Neural cell (in vitro differentiated cells): ENCODE data around the gene JADE2. TPM values are rescaled to one million over a fixed set of nuclear protein-coding genes. Genes with fewer than 3 reads are reported as not detected.

Experiments used
- H2AFZ ChIP-seq: fragments of 200-600, 300-800 bp; sonication (generic), shearing (Covaris generic); 2 replicates; pipeline ENCODE4 v1.6.0; 2014; ENCODE audit warnings: low read depth, mild to moderate bottlenecking, antibody characterized with exemption, low read length, moderate library complexity
- H3F3A ChIP-seq: fragments of 200-600 bp; shearing (Covaris generic); 2 replicates; pipeline ENCODE4 v1.6.1; 2016; ENCODE audit warnings: mild to moderate bottlenecking, moderate library complexity, mixed read lengths, antibody characterized with exemption, low read length; ENCODE audit not compliant: insufficient read depth, poor library complexity, severe bottlenecking
- H3K27ac ChIP-seq: fragments of 200-600, 300-800 bp; sonication (generic), shearing (Covaris generic); 2 replicates; pipeline ENCODE4 v1.5.1; 2014; ENCODE audit warnings: mild to moderate bottlenecking, low read length, moderate library complexity
- H3K27me3 ChIP-seq: fragments of 300-800, 200-600 bp; sonication (generic), shearing (Covaris generic); 2 replicates; pipeline ENCODE4 v1.6.0; 2014; ENCODE audit warnings: mild to moderate bottlenecking, low read depth, low read length, moderate library complexity; ENCODE audit not compliant: insufficient read depth
- H3K36me3 ChIP-seq: fragments of 300-800, 200-600 bp; sonication (generic), shearing (Covaris generic); 2 replicates; pipeline ENCODE4 v1.5.1; 2014; ENCODE audit warnings: mild to moderate bottlenecking, antibody characterized with exemption, low read length, moderate library complexity; ENCODE audit not compliant: insufficient read depth
- H3K4me2 ChIP-seq: fragments of 300-800, 200-600 bp; sonication (generic), shearing (Covaris generic); 2 replicates; pipeline ENCODE4 v1.6.0; 2014; ENCODE audit warnings: mild to moderate bottlenecking, low read length
- H3K4me3 ChIP-seq: fragments of 300-800, 200-600 bp; sonication (generic), shearing (Covaris generic); 2 replicates; pipeline ENCODE4 v1.5.1; 2014; ENCODE audit warnings: mild to moderate bottlenecking, low read length, moderate library complexity
- H3K79me2 ChIP-seq: fragments of 200-600 bp; shearing (Covaris generic); replicated peaks from 2 replicates; pipeline ENCODE4 v1.6.0; 2014; ENCODE audit warnings: mild to moderate bottlenecking, low read length, moderate library complexity; ENCODE audit not compliant: insufficient read depth
- H3K9ac ChIP-seq: fragments of 300-800, 200-600 bp; sonication (generic), shearing (Covaris generic); 2 replicates; pipeline ENCODE4 v1.6.1; 2016; ENCODE audit warnings: mild to moderate bottlenecking, low read length, mixed read lengths
- H3K9me2 ChIP-seq: fragments of 200-600 bp; shearing (Covaris generic); 2 replicates; pipeline ENCODE4 v1.6.1; 2016; ENCODE audit warnings: mild to moderate bottlenecking, low read length, mixed read lengths; ENCODE audit not compliant: insufficient read depth
- H3K9me3 ChIP-seq: fragments of 200-600, 300-800 bp; sonication (generic), shearing (Covaris generic); 2 replicates; pipeline ENCODE4 v1.6.1; 2016; ENCODE audit warnings: mild to moderate bottlenecking, mixed run types, low read length, moderate library complexity, mixed read lengths
- H4K20me1 ChIP-seq: fragments of 200-600 bp; shearing (Covaris generic); 2 replicates; pipeline ENCODE4 v1.6.1; 2016; ENCODE audit warnings: mild to moderate bottlenecking, mixed run types; ENCODE audit not compliant: insufficient read depth
- CTCF ChIP-seq: fragments of 450-650 bp; IDR thresholded peaks from 2 replicates; pipeline ENCODE4 v1.5.1; 2014; ENCODE audit warnings: antibody characterized with exemption, mild to moderate bottlenecking, moderate library complexity; ENCODE audit not compliant: poor library complexity, severe bottlenecking
- EP300 ChIP-seq: fragments of 450-650 bp; conservative IDR thresholded peaks from 2 replicates; pipeline ENCODE4 v1.6.1; 2014; ENCODE audit warnings: antibody characterized with exemption, mild to moderate bottlenecking, moderate library complexity; ENCODE audit not compliant: poor library complexity, severe bottlenecking
- EZH2 ChIP-seq: fragments of 200-600, 300-800 bp; shearing (Covaris generic), sonication (generic); IDR thresholded peaks from 2 replicates; pipeline ENCODE4 v1.6.1; 2014; ENCODE audit warnings: antibody characterized with exemption, low read length, borderline replicate concordance, mild to moderate bottlenecking; ENCODE audit not compliant: insufficient read depth, poor library complexity, severe bottlenecking
- MXI1 ChIP-seq: fragments of 450-650 bp; conservative IDR thresholded peaks from 2 replicates; pipeline ENCODE4 v1.6.1; 2014; ENCODE audit warnings: antibody characterized with exemption, mild to moderate bottlenecking; ENCODE audit not compliant: poor library complexity, severe bottlenecking
- POLR2AphosphoS5 ChIP-seq: IDR thresholded peaks from 2 replicates; pipeline ENCODE4 v1.6.1; 2012
- RAD21 ChIP-seq: fragments of 450-650 bp; conservative IDR thresholded peaks from 2 replicates; pipeline ENCODE4 v1.6.1; 2014; ENCODE audit warnings: antibody characterized with exemption, mild to moderate bottlenecking, moderate library complexity
- REST ChIP-seq: IDR thresholded peaks from 2 replicates; pipeline ENCODE4 v1.6.1; 2012; ENCODE audit warnings: borderline replicate concordance
- SMC3 ChIP-seq: fragments of 450-650 bp; conservative IDR thresholded peaks from 2 replicates; pipeline ENCODE4 v1.6.1; 2014; ENCODE audit warnings: antibody characterized with exemption, mild to moderate bottlenecking, moderate library complexity; ENCODE audit not compliant: poor library complexity
- TAF1 ChIP-seq: IDR thresholded peaks from 2 replicates; pipeline ENCODE4 v1.6.1; 2012; ENCODE audit warnings: low read depth
- polyA plus RNA-seq: library from polyadenylated mRNA; depleted of rRNA; stranded (reverse); fragments of >200 nt; gene quantifications from 2 replicates; pipeline ENCODE4 v1.2.3, GENCODE V29; 2014

JADE2 gene
- polyA plus RNA-seq, 1 donor from 2014 or later, result 1.9 TPM

GRCh38 chr5:134581241-134581981 is 55.9 kb downstream of the JADE2 start:
- Histone ChIP-seq H3K27me3 (no peaks in the 10 kb centered on the region), H3K9me3 (no peaks in the 10 kb centered on the region), H3K9me2 (no peaks in the 10 kb centered on the region), H3K36me3 (no peaks in the 10 kb centered on the region), H3K4me3 (no peak overlapping the region), H3K4me2 (no peak overlapping the region), H3K79me2 (no peaks in the 10 kb centered on the region), H3K9ac (no peak overlapping the region), H4K20me1 (no peaks in the 10 kb centered on the region), H3K27ac (no peak overlapping the region), H2AFZ (no peak overlapping the region), H3F3A (no peaks in the 10 kb centered on the region)
- TF ChIP-seq EP300 (no peak), POLR2AphosphoS5 (no peak), REST (no peak), SMC3 (no peak), CTCF (no peak), RAD21 (no peak), MXI1 (no peak), EZH2 (no peak), TAF1 (no peak)

- Histone ChIP-seq H3K9ac (no peak overlapping the region), H4K20me1 (no peaks in the 10 kb centered on the region), H3K79me2 (no peaks in the 10 kb centered on the region), H3K27me3 (no peaks in the 10 kb centered on the region), H3K9me2 (no peaks in the 10 kb centered on the region), H3K4me2 (no peak overlapping the region), H3K27ac (no peak overlapping the region), H3K4me3 (no peak overlapping the region), H3K36me3 (no peaks in the 10 kb centered on the region), H3F3A (no peaks in the 10 kb centered on the region), H3K9me3 (no peaks in the 10 kb centered on the region), H2AFZ (no peak overlapping the region)
- TF ChIP-seq EP300, result no peak
- TF ChIP-seq TAF1, result no peak
- TF ChIP-seq SMC3, result no peak
- no peak for TF ChIP-seq REST
- TF ChIP-seq RAD21, result no peak
- no peak for TF ChIP-seq CTCF
- no peak for TF ChIP-seq MXI1
- TF ChIP-seq POLR2AphosphoS5, result no peak
- no peak for TF ChIP-seq EZH2
Measured at GRCh38 chr5:134582281-134582680, 56.8 kb downstream of the JADE2 start.
